GM21619 (cell line): Measurements from ENCODE around the gene LBX2.

Source experiments
- ATAC-seq: cut with Tn5 transposase; IDR thresholded peaks from one replicate; pipeline ENCODE4 v1.9.1; 2021; ENCODE audit not compliant: unreplicated experiment

The LBX2 gene

GRCh38 chr2:74505448-74506246, 6.2 kb upstream of the LBX2 start:
- ATAC-seq = no peak

GRCh38 chr2:74504591-74504990, 5.2 kb upstream of the LBX2 start:
- no peak for ATAC-seq

GRCh38 chr2:74503506-74504475, 4.4 kb upstream of the LBX2 start:
- no peak for ATAC-seq

- peak; percentile 37 for ATAC-seq
Measured at GRCh38 chr2:74502720-74503505, 3.5 kb upstream of the LBX2 start.

GRCh38 chr2:74502147-74502719, 2.8 kb upstream of the LBX2 start:
- no peak for ATAC-seq

- no peak for ATAC-seq
Measured at GRCh38 chr2:74501335-74502071, 2.1 kb upstream of the LBX2 start.

GRCh38 chr2:74500578-74500946, 1.2 kb upstream of the LBX2 start:
- ATAC-seq = no peak

GRCh38 chr2:74499940-74500577, 656 bp upstream of the LBX2 start:
- ATAC-seq = no peak

GRCh38 chr2:74498500-74499266, 720 bp downstream of the LBX2 start:
- no peak for ATAC-seq

- no peak for ATAC-seq
Measured at GRCh38 chr2:74497777-74498499, 1.5 kb downstream of the LBX2 start.

- ATAC-seq = no peak
Measured at GRCh38 chr2:74496997-74497776, 2.2 kb downstream of the LBX2 start.

GRCh38 chr2:74495440-74495839, 4.0 kb downstream of the LBX2 start:
- ATAC-seq = no peak

- no peak for ATAC-seq
Measured at GRCh38 chr2:74493546-74493945, 5.9 kb downstream of the LBX2 start.

GRCh38 chr2:74491648-74492544, 7.5 kb downstream of the LBX2 start:
- ATAC-seq = no peak

GRCh38 chr2:74489906-74490305, 9.5 kb downstream of the LBX2 start:
- ATAC-seq = no peak

- ATAC-seq = no peak
Measured at GRCh38 chr2:74488643-74489481, 10.5 kb downstream of the LBX2 start.
